OCI-LY7 (cell line): ENCODE results near the gene MAB21L3. TPM values are rescaled to one million over a fixed set of nuclear protein-coding genes. Genes with fewer than 3 reads are reported as not detected.

Experiments
- BruUV-seq: library from RNA; stranded (reverse); fragments of 400-500 nt; replicated peaks from 2 replicates; lab custom pipeline; 2021; lab: Mats Ljungman, UMichigan
- CTCF ChIA-PET: fragments of 300-600 bp; sonication (Branson Sonifier 250); formaldehyde crosslinking; loops from one replicate; lab custom pipeline; 2022; ENCODE audit warnings: antibody characterized with exemption; ENCODE audit not compliant: unreplicated experiment; lab: Charles Lee
- POLR2A ChIA-PET: fragments of 300-600 bp; sonication (Branson Sonifier 250); formaldehyde crosslinking; loops from one replicate; lab custom pipeline; 2022; ENCODE audit warnings: antibody characterized with exemption; lab: Charles Lee
- DNase-seq: peaks from one replicate; pipeline ENCODE4 v3.0.0-alpha.2; 2015; ENCODE audit warnings: low spot score
- H2AFZ ChIP-seq: fragments of 200-600 bp; sonication (generic), shearing (Covaris generic); 2 replicates; pipeline ENCODE4 v1.6.1; 2014; ENCODE audit warnings: mild to moderate bottlenecking, antibody characterized with exemption, low read length, moderate library complexity
- H3K27ac ChIP-seq: fragments of 200-600 bp; sonication (generic); 2 replicates; pipeline ENCODE4 v1.5.1; 2014; ENCODE audit warnings: mixed run types, low read depth, mild to moderate bottlenecking, moderate library complexity, low read length, inconsistent platforms; ENCODE audit not compliant: poor library complexity, severe bottlenecking
- H3K36me3 ChIP-seq: fragments of 200-600 bp; sonication (generic); 2 replicates; pipeline ENCODE4 v1.6.1; 2014; ENCODE audit warnings: mild to moderate bottlenecking, antibody characterized with exemption, low read length, moderate library complexity, mixed read lengths; ENCODE audit not compliant: insufficient read depth
- H3K4me1 ChIP-seq: fragments of 200-600 bp; sonication (generic); 2 replicates; pipeline ENCODE4 v1.5.1; 2014; ENCODE audit warnings: mild to moderate bottlenecking, low read length; ENCODE audit not compliant: insufficient read depth, poor library complexity, severe bottlenecking
- H3K4me2 ChIP-seq: fragments of 200-600 bp; sonication (generic); 2 replicates; pipeline ENCODE4 v1.6.1; 2014; ENCODE audit warnings: mild to moderate bottlenecking, low read length
- H3K4me3 ChIP-seq: fragments of 200-600 bp; sonication (generic); 2 replicates; pipeline ENCODE4 v1.5.1; 2014; ENCODE audit warnings: mild to moderate bottlenecking, low read depth, low read length; ENCODE audit not compliant: poor library complexity, severe bottlenecking
- H3K79me2 ChIP-seq: fragments of 200-600 bp; sonication (generic); 2 replicates; pipeline ENCODE4 v1.6.1; 2016; ENCODE audit warnings: low read depth, mild to moderate bottlenecking, low read length, moderate library complexity, mixed read lengths; ENCODE audit not compliant: insufficient read depth
- H3K9me2 ChIP-seq: fragments of 200-600 bp; sonication (generic); 2 replicates; pipeline ENCODE4 v1.6.1; 2016; ENCODE audit warnings: mild to moderate bottlenecking, low read length, mixed read lengths; ENCODE audit not compliant: insufficient read depth
- H3K9me3 ChIP-seq: fragments of 200-600 bp; sonication (generic); 2 replicates; pipeline ENCODE4 v1.6.1; 2014; ENCODE audit warnings: mild to moderate bottlenecking, mixed run types, low read length, mixed read lengths
- H4K20me1 ChIP-seq: fragments of 200-600 bp; sonication (generic); 2 replicates; pipeline ENCODE4 v1.6.1; 2014; ENCODE audit warnings: mild to moderate bottlenecking, antibody characterized with exemption, low read length, moderate library complexity, mixed read lengths; ENCODE audit not compliant: insufficient read depth
- CTCF ChIP-seq: fragments of 200-600 bp; sonication (generic); conservative IDR thresholded peaks from 2 replicates; pipeline ENCODE4 v1.5.1; 2014; ENCODE audit warnings: mild to moderate bottlenecking, antibody characterized with exemption, low read length, moderate library complexity, mixed read lengths
- EZH2phosphoT487 ChIP-seq: fragments of 200-600 bp; sonication (generic); IDR thresholded peaks from 2 replicates; pipeline ENCODE4 v1.6.1; 2018; ENCODE audit warnings: low read depth, borderline replicate concordance, mild to moderate bottlenecking, mixed run types, antibody characterized with exemption, low read length, moderate library complexity, mixed read lengths
- intact Hi-C: fragments of 100-400 bp; cut with micrococcal nuclease; formaldehyde crosslinking; loops from one replicate; pipeline ENCODE4 v1.10.0; 2022; ENCODE audit not compliant: unreplicated experiment
- total RNA-seq, 2 experiments: library from RNA; depleted of rRNA in 1 of 2; stranded (reverse); fragments of >200 nt in 1 of 2; shearing (Covaris generic) in 1 of 2; gene quantifications; 2 replicates each; pipeline ENCODE4 v1.2.3, GENCODE V29; 2014 to 2022

The MAB21L3 gene
- total RNA-seq, 2 experiments from 2014 or later = not detected

GRCh38 chr1:116166011-116166571 lies 54.9 kb downstream of the MAB21L3 start:
- no peak overlapping the region for H3K4me3 ChIP-seq
- ChIA-PET CTCF (no interaction called here), POLR2A (interaction anchor here (0.9 to 1.3 kb wide), 2 partner anchors 8 to 18 kb away, joined by 3 to 4 read pairs; no protein-coding TSS in a partner anchor)
- DNase-seq = no peak
- no TSS peak for BruUV-seq
- TF ChIP-seq EZH2phosphoT487 = no peak
- TF ChIP-seq CTCF = no peak
- no peaks in the 10 kb centered on the region for H4K20me1 ChIP-seq
- no peak overlapping the region for H3K27ac ChIP-seq
- peaks cover 16% of the 10 kb centered on the region for H3K4me1 ChIP-seq
- no peaks in the 10 kb centered on the region for H3K36me3 ChIP-seq
- H3K9me3 ChIP-seq = no peaks in the 10 kb centered on the region
- no peak overlapping the region for H2AFZ ChIP-seq
- no peak overlapping the region for H3K4me2 ChIP-seq
- H3K79me2 ChIP-seq = no peaks in the 10 kb centered on the region
- intact Hi-C loops = no loop called here
- no peaks in the 10 kb centered on the region for H3K9me2 ChIP-seq

DNA sequence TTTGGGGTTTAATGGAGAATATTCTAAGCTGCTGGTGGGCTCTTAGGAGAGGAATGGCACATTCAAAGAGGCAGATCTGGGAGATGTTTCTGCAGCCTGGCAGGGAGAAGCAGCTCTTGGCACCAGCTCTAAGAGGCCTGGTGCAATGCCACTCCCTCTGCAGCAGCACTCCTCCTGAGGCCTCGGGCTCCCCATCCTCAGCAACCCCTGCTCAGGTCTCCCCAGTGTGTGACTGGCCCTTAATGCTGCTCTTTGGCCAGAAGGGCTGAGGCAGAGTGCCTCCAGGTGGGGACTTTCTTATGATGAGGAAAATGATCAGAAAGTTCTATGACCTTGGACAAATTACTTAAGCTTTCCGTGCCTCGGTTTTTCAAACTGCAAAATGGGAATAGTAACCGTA lies 55.5 kb downstream of the MAB21L3 start:
- Histone ChIP-seq H4K20me1 (no peaks in the 10 kb centered on the region), H3K4me2 (no peak overlapping the region), H3K9me2 (no peaks in the 10 kb centered on the region), H3K27ac (no peak overlapping the region), H3K4me1 (peaks cover 15% of the 10 kb centered on the region), H3K36me3 (no peaks in the 10 kb centered on the region), H3K4me3 (no peak overlapping the region), H3K79me2 (no peaks in the 10 kb centered on the region), H2AFZ (no peak overlapping the region), H3K9me3 (no peaks in the 10 kb centered on the region)
- intact Hi-C loops = no loop called here
- no peak for DNase-seq
- no TSS peak for BruUV-seq
- POLR2A ChIA-PET = interaction anchor here (0.9 to 1.3 kb wide), 2 partner anchors 9 to 19 kb away, joined by 3 to 4 read pairs; no protein-coding TSS in a partner anchor
- TF ChIP-seq CTCF (no peak), EZH2phosphoT487 (no peak)
- CTCF ChIA-PET = no interaction called here

GRCh38 chr1:116167625-116168276 lies 56.6 kb downstream of the MAB21L3 start:
- Histone ChIP-seq H3K9me2 (no peaks in the 10 kb centered on the region), H3K4me3 (no peak overlapping the region), H2AFZ (peak overlapping the region; percentile 77; the same call in 1 of the 2 replicates), H3K36me3 (no peaks in the 10 kb centered on the region), H4K20me1 (no peaks in the 10 kb centered on the region), H3K4me2 (peak overlapping the region; percentile 43; the same call in 1 of the 2 replicates), H3K4me1 (peaks cover 15% of the 10 kb centered on the region), H3K9me3 (no peaks in the 10 kb centered on the region), H3K79me2 (no peaks in the 10 kb centered on the region), H3K27ac (no peak overlapping the region)
- ChIA-PET POLR2A (interaction anchor here (0.7 kb wide), 1 partner anchor 175 kb away, joined by 3 read pairs; no protein-coding TSS in a partner anchor), CTCF (no interaction called here)
- intact Hi-C loops = no loop called here
- TF ChIP-seq EZH2phosphoT487 (no peak), CTCF (no peak)
- no TSS peak for BruUV-seq
- no peak for DNase-seq
